GM19324 (cell line): ENCODE measurements around the gene PMFBP1.
A peak's percentile ranks its signal among the peaks of the same experiment; 100 is the strongest.
"Not testable (repeated sequence)": the region's sequence is repeated elsewhere in the genome, so short reads cannot be mapped to it uniquely, and the experiment has no call there.

ENCODE experiments used
- ATAC-seq: cut with Tn5 transposase; IDR thresholded peaks from one replicate; pipeline ENCODE4 v1.9.1; 2021; ENCODE audit warnings: mild to moderate bottlenecking, moderate library complexity; ENCODE audit not compliant: unreplicated experiment, low FRiP score

Gene PMFBP1

DNA sequence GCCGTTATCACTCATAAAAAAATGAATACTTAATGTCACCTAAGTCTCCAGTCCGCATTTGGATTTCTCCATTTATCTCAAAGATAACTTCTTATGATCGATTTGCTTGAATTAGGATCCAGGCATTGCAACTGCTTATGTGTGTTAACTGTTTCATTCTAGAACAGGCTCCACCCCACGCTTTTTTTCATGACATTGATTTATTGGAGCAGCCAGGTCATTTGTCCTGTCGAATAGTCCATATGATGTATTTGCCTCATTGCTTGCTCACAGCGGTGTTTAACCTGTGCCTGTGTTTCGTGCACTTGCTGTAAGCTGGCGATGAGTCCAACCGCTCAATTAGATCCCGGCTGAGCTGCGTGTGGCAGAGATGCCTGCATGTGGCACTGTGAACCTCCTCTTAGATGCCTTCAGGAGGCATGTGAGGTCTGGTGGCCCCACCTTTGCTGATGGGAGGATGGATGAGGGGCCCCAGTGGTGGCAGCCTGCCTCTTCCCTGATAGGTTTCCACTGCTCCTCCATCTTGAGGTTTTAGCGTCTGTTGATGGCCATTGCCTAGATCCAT is 61.9 kb downstream of the PMFBP1 start:
- ATAC-seq: no peak

DNA sequence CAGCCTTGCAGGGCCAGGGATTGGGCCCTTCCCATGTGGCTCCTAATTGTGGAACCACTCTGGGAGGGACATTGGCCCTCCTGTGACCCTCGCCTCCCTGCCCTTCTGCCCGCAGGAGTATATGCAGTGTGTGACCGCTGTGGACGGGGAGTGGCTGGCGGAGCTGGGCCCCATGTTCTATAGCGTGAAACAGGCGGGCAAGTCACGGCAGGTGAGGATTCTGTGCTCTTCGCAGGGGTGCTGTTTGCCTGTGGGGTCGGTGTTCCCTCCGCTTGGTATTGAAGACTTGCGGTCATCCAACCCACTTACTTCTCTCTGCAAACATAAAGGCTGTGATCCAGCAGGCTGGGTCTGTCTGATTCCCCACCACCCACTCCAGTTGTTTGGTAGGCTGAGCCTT is 62.7 kb downstream of the PMFBP1 start:
- ATAC-seq: no peak

DNA sequence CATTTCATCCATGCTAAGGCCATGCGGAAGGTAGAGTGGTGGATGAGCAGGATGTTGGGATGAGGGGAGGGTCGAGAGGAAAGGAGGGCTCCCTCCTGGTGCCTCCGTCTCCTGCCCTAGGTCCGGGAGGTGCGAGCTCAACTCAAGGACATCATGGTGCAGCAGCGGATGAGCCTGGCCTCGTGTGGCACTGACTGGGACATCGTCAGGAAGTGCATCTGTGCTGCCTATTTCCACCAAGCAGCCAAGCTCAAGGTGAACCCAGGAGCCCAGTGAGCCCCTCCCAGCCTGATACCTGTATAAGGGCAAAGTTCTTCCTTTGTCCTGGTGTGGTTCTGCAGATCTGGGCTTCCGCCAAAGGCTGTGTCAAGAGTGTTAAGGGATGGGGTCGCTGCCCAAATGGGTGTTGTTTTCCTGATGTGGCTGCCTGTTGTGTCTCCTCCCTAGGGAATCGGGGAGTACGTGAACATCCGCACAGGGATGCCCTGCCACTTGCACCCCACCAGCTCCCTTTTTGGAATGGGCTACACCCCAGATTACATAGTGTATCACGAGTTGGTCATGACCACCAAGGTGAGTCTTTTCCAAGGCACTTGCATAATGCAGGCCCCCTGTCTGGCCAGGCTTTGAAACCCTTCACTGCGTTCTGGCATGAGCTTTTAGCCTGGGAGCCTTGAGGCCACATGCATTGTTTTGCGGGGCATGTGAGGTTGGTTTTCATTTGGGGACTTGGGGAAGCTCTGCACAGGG is 63.4 kb downstream of the PMFBP1 start:
- ATAC-seq: no peak

DNA sequence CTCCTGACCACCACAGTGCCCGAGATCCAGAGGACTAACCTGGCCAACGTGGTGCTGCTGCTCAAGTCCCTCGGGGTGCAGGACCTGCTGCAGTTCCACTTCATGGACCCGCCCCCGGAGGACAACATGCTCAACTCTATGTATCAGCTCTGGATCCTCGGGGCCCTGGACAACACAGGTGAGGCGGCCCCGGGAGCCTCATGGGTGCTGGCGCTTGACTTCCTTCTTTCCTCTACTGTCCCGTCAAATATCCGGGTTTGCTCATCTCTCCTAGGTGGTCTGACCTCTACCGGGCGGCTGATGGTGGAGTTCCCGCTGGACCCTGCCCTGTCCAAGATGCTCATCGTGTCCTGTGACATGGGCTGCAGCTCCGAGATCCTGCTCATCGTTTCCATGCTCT is 64.6 kb downstream of the PMFBP1 start:
- no peak for ATAC-seq

DNA sequence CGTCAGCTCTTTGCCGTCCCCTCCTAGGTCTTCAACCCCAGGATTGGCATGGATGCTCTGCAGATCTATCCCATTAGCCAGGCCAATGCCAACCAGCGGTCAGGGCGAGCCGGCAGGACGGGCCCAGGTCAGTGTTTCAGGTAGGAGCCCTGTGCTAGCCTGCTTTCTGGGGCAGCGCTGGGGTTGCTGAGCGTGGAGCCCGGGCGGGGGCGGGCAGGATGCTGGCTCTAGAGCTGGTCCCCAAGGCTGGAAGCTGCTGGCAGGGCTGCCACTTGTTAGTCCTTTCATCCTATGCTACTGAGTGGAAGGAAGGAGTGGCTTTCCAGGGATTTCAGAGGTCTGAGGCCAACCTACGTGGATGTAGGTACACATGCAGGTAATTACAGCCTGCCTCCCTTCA is 66.0 kb downstream of the PMFBP1 start:
- ATAC-seq: no peak

DNA sequence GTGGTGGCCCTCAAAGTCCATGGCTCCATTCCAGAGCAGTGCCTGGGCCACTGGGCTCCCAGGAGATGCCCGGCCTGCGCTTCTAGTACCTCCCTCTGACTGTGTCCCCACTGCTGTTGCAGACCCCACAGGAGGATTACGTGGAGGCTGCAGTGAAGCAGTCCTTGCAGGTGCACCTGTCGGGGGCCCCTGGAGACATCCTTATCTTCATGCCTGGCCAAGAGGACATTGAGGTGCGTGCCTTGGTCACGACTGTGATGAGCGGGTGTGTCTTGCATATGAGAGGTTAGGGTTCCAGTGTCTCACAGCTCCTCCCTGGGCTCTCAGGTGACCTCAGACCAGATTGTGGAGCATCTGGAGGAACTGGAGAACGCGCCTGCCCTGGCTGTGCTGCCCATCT is 67.0 kb downstream of the PMFBP1 start:
- ATAC-seq: no peak

DNA sequence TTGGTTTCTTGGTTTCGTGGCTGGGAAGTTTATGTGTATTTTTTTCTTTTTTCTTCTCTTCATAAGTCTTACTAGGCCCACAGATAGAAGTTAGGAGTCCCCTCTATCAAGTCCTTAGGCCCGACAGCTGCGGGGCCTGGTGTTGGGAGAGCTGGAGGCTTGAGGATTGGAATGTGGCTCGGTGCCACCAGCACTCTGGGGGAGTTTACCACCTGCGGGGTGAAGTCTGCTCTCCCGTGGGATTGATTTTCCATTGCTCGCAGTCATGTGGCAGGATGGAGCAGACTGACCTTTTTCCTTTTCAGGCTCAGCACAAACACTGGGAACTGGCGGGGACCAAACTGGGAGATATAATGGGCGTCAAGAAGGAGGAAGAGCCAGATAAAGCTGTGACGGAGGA is 70.8 kb downstream of the PMFBP1 start:
- no peak for ATAC-seq

DNA sequence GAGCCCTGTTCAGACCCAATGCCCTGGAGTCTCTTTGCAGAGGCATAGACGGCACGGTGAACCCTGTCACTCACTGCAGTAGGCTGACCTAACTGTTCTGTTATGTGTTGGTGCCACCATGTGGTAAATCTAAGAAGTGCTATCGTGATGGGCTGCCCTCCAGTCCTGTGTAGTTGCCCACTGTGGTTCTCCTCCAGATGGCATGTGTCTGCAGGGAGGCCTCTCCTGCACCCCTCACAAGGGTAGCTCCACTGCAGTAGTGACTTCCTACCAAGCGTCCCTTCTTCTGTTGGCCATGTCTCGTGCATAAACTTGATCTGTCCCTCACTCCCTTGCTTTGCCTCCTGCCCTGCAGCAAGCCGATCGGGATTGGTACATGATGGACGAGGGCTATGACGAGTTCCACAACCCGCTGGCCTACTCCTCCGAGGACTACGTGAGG is 72.6 kb downstream of the PMFBP1 start:
- peak; percentile 52 for ATAC-seq

DNA sequence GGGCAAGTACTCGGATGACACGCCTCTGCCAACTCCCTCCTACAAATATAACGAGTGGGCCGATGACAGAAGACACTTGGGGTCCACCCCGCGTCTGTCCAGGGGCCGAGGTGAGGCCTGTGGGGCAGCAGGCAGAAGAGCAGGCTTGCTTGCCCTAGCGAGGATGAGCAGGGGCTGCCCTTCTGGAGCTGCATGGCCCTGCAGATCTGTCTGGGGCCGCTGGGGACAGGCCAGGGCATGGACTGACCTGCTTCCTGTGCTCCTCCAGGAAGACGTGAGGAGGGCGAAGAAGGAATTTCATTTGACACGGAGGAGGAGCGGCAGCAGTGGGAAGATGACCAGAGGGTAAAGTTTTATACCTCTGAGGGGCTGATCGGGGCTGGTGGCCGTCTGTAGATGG is 73.0 kb downstream of the PMFBP1 start:
- ATAC-seq: no peak

DNA sequence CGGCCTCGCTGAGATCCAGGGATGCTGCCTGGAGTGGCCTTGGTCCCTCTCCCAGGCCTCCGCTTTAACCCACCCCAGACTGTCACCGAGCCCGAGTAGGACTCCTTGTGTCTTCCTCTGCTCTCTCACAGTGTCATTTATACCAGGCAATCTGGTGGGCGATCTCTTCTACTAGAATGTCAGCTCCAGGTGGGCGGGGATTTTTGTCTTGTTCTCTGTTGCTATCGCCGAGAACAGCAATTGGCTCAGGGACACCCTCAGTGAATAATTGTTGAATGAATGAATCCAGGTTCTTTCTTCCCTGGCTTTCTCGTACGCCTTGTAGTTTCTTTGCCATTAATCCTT is 77.7 kb downstream of the PMFBP1 start:
- no peak for ATAC-seq

DNA sequence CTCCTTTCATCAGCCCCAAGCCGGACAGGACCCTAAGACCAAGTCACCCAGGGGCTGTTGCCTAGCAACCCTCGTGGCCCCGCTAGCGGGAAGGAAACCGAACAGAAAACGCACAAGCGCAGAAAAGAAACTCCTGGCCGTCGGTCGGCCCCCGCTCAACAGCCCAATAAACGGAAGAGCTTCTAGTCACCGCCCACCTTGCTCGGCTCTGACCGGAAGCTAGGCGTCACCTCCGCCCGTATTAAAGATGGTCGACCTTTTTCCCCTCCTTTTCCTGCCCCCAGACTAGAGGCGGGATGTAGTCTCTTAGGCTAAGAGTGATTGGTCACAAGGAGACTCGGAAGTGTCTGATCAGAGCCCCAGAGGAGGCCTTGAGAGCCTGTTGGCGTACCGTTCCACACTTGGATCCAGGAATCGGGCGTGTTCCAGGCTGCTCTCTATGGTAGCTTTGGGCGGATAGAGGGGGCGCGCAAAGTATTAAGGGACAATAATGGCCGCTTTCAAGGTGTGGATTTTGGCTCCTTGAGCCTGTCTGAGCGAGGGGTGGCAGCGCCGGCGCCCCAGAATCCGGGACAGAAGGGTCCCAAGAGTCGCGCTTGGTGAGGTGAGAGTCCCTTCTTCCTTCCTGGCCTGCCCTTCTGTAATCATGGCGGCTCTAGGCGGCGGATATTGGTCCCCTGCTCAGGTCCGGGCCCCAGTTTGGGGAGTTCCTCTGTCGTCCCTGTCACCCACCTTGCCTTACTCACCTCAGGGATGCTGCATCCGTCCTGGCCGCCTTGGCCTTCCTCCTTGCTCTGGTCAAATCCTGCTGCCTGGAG is 78.3 kb downstream of the PMFBP1 start, which contains the start of the genes DHX38 and TXNL4B:
Gene DHX38 (plus strand): TSS at position 400 of the 818 bp plus-strand sequence. CDS start 2,311 bp downstream, outside the sequence.
Gene TXNL4B (minus strand): TSS at position 173 of the 818 bp plus-strand sequence. CDS start 2,871 bp downstream, outside the sequence.
- peak; percentile 99 for ATAC-seq

DNA sequence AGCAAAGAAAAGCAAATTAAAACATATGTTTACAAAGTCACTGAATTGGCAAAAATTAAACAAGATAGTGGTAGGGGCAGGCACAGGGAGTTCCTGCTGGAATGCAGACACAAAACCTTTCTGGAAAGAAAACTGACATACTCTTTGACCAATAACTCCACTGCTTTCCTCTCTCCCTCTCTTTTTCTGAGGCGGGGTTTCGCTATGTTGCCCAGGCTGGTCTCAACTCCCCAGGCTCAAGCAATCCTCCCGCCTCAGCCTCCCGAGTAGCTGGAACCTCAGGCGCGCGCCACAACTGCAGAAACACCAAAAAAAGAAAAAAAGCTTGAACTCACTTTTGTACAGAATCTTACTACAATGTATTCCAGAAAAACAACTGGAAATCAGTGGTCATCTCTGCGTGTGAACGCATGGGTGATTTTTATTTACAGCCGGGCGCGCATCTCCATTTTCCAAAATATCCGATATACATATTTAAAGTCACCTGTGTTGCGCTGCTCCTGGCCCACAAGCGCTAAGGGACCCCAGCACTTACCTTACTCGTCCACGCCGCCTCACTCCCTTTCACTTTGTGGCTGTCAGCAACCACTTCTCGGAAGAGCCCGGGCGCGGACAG is 79.0 kb downstream of the PMFBP1 start:
- no peak for ATAC-seq

DNA sequence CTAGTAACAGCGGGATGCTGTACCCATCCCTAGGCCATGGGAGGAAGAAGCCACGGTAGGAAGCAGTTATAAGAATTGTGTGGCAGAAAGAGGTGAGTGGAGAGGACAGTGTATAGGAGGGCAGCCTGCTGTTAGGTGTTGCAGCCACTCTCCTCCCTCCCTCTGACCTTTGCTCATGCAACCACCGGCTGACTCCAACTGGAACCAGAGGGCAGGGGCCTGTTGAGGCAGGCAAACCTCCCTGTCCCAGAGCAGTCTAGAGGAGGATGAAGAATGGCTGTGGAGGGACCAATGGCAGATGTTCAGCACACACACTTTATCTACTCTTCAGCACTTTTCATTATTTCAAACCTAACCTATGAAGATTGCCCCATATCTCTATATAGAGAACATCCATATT is 80.7 kb downstream of the PMFBP1 start:
- ATAC-seq: no peak

DNA sequence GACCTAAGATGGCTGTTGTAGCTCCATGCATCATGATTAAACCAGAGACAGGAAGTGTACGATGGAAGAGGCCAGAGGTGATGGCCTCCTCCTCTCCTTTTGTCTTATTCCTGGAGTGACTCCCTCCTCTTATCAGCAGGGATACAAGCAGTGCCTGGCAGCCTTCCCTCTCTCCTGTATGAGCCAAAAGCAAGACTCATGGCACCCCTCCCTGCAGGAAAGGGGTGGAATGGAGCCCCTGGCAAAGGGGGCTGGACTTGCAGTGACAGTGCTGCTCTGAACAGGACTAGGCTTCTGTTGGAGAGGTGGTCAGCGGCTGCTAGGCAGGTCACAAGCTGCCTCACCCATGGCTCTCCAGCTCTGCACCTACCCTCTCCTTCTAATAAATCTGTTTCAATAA is 87.0 kb downstream of the PMFBP1 start:
- ATAC-seq: no peak

DNA sequence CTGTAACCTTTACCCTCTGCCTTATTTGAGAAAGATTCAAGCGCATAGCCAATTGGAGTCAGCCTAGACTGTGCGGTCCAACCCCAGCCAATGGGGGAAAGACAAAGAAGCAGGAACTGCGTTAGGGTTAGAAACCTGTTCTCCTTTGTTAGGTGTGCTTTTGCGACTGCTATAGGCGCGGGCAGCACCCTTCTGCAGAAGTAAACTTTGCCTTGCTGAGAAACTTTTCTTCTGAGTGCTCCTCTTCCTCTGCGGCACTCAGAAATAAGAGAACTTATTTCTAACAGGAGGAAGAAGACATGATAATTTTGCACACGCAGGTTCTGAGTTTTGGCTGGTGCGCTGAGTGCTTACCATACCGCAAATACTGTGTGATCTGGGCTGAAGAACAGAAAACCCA is 87.5 kb downstream of the PMFBP1 start:
- ATAC-seq: no peak

DNA sequence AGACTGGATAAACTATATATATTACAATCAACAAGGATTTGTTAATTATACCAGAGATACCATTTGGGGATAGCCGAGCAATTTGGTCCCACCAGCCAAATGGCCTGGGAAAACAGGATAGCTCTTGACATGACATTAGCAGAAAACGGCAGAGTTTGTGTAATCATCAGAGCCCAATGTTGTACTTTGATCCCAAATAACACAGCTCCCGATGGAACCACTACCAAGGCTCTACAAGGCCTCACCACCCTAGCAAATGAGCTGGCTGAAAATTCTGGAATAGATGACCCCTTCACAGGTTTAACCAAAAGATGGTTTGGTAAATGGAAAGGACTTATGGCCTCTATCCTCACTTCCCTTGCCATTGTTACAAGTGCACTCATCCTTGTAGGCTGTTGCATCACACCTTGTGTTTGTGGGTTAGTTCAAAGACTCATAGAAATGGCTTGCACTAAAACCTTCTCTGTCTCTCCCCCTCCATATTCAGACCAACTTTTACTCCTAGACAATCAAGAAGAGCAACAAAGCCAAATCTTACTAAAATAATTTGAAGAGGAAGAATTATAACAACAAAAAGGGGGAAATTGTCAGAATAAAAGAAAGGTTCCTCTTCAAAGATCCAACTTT is 88.1 kb downstream of the PMFBP1 start:
- no peak for ATAC-seq

DNA sequence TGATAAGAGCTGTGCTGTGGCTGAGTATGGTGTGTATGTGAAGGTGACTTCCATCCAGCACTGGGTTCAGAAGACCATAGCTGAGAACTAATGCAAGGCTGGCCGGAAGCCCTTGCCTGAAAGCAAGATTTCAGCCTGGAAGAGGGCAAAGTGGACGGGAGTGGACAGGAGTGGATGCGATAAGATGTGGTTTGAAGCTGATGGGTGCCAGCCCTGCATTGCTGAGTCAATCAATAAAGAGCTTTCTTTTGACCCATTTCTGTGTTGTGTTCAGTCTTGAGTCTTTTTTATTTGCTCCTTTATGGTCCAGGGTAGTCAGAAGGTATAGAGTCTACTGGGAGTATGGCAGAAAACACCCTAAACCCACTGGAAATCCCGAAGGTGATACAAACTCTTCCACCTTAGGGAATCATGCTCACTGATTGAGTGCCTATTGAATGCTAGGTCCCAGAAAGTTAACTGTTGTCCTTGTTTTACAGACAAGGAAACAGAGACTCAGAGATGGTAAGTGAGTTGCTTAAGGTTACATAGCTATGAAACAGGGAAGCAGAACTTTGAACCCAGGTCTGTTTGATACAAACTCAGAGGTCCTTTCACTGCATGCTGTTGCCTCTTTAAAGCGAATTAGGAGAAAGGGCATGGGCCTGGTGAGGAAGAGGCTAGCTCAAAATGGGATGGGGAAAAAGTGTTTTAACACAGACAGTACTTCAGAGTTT is 94.8 kb downstream of the PMFBP1 start:
- ATAC-seq: not testable (repeated sequence)

DNA sequence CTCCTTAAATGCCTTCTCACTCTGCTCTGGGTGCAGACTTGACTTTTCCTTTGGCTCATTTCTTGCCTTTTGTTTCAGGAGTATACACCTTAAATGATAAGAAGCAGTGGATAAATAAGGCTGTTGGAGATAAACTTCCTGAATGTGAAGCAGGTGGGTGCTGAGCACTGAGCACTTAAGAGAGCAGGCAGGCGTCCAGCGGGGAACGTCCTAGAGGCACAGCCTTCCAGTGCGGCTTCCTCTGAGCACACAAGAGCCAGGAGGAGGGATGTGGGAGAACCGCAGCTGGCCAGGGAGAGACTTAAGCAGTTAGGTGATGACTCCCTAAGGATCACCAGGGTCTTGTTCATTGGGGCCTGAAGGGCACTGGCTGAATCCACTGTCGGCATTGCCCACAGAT is 96.9 kb downstream of the PMFBP1 start:
- not testable (repeated sequence) for ATAC-seq

DNA sequence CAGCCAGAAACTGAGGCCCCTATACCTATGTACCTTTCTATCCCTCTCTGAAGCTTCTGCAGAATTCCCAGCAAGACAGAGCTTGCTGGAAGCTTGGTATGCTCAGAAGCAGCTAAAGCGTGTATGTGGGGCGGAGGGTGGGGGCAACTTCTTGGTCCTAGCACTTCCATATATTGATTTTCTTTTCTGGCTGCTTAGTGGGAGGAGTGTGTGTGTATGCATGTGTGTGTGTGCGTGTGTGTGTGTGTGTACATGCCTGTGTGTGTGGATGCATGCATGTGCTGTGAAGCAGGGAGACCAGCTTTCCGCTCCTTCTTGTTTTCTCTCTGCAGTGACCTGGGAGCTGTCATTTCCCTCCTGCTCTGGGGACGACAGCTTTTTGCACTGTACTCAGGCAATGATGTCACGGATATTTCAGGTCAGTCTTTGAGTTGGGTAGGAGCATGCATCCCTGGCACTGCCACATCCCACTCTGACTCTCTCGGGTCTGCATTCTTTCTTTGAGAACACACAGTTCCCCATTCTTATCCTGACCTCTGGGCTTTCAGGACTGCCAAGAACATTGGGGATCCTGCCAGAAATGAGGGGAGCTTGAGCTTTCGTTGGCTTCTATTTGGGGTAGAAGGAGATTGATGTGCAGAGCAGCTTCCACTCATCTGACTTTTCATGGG is 98.3 kb downstream of the PMFBP1 start:
- no peak for ATAC-seq
